ENCODE results near the gene MCRS1. TPM values are rescaled to one million over a fixed set of nuclear protein-coding genes. Genes with fewer than 3 reads are reported as not detected.

MCRS1 gene
- total RNA-seq, 2 donors from 2014 or later: 46.6 TPM

DNA sequence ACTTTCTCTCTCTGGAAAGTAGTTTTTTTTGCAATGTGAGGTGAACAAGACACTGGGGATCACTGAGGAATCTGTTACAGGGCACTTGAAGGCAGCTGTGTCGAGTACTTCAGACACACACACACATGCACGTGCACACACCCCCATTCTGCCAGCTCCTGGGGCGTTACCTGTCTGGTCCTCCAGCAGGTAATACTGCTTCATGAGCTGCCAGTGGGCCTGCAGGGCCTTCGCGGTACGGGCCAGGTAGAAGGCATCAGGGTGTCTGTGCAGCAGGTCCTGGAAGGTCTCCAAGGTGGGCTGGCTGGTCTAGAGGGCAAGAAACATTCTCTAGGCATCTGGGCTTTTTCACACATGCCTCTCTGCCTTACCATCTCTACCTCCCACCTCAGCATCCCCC is 5.1 kb downstream of the MCRS1 start:
- Histone ChIP-seq H3K27ac (no peak overlapping the region), H3K9me3 (no peaks in the 10 kb centered on the region), H3K4me1 (ENCODE audit: control insufficient read depth in 1 of 2, low read depth in 2 of 2) (peaks cover 7 to 13% of the 10 kb centered on the region in 2 donors), H3K4me3 (no peak overlapping the region), H3K36me3 (peaks cover 64% of the 10 kb centered on the region), H3K27me3 (replicated peaks; ENCODE audit: insufficient read depth) (no peaks in the 10 kb centered on the region)
- ATAC-seq (ENCODE audit: insufficient number of reproducible peaks, low FRiP score, low read depth) (no peak), DNase-seq (ENCODE audit: low spot score) (no peak)
- TF ChIP-seq, protein P1, sequence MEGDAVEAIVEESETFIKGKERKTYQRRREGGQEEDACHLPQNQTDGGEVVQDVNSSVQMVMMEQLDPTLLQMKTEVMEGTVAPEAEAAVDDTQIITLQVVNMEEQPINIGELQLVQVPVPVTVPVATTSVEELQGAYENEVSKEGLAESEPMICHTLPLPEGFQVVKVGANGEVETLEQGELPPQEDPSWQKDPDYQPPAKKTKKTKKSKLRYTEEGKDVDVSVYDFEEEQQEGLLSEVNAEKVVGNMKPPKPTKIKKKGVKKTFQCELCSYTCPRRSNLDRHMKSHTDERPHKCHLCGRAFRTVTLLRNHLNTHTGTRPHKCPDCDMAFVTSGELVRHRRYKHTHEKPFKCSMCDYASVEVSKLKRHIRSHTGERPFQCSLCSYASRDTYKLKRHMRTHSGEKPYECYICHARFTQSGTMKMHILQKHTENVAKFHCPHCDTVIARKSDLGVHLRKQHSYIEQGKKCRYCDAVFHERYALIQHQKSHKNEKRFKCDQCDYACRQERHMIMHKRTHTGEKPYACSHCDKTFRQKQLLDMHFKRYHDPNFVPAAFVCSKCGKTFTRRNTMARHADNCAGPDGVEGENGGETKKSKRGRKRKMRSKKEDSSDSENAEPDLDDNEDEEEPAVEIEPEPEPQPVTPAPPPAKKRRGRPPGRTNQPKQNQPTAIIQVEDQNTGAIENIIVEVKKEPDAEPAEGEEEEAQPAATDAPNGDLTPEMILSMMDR (IDR thresholded peaks at IDR 0.05): no peak

- DNase-seq (ENCODE audit: low spot score): no peak
- TF ChIP-seq, protein P1 (IDR thresholded peaks at IDR 0.05): no peak
- H3K9me3 ChIP-seq: no peaks in the 10 kb centered on the region
- no peak for ATAC-seq (ENCODE audit: insufficient number of reproducible peaks, low FRiP score, low read depth)
- no peaks in the 10 kb centered on the region for H3K27me3 ChIP-seq (replicated peaks; ENCODE audit: insufficient read depth)
- H3K4me3 ChIP-seq: no peak overlapping the region
- H3K36me3 ChIP-seq: peaks cover 70% of the 10 kb centered on the region
- no peak overlapping the region for H3K27ac ChIP-seq
- peaks cover 6 to 11% of the 10 kb centered on the region in 2 donors for H3K4me1 ChIP-seq (ENCODE audit: control insufficient read depth in 1 of 2, low read depth in 2 of 2)
Observed at GRCh38 chr12:49562233-49562632, 5.7 kb downstream of the MCRS1 start.

- Histone ChIP-seq H3K4me3 (no peak overlapping the region), H3K9me3 (no peaks in the 10 kb centered on the region), H3K36me3 (peaks cover 76% of the 10 kb centered on the region), H3K4me1 (ENCODE audit: control insufficient read depth in 1 of 2, low read depth in 2 of 2) (no peaks in the 10 kb centered on the region), H3K27ac (no peak overlapping the region), H3K27me3 (replicated peaks; ENCODE audit: insufficient read depth) (no peaks in the 10 kb centered on the region)
- ATAC-seq (ENCODE audit: insufficient number of reproducible peaks, low FRiP score, low read depth): no peak
- TF ChIP-seq, protein P1 (IDR thresholded peaks at IDR 0.05): no peak
- no peak for DNase-seq (ENCODE audit: low spot score)
Observed at GRCh38 chr12:49560695-49561094, 7.2 kb downstream of the MCRS1 start.

DNA sequence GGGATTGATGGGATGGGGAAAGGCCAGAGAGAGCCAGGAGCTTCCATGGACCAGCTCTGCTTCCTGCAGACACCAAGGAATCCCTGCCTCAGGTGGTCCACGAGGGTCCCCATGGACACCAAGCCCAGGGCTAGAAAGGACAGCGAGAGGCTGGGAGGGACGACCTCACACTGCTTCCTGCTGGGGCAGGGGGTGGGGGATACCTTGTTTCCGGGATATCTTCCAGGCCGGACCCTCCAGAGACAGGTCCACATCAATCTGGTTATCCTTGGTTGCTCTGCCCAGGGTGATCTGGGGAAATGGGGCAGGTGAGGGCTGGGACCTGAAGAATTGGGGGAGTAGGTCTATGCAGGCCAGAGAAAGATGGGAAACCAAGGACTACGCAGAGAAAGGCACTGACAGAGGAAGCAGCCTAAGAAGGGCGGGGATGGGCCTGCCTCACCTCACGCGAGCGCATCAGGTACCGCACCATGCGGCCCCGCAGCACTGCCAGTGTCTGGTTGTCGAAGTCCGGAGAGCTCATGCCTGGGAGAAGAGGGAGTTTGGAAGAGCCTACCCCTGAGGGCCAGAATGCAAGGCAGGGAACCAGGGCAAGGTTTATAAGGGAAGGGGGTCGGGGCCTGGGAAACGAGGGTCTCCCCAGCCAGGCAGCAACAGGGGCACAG is 8.8 kb downstream of the MCRS1 start:
- Histone ChIP-seq H3K36me3 (peaks cover 71% of the 10 kb centered on the region), H3K4me1 (ENCODE audit: control insufficient read depth in 1 of 2, low read depth in 2 of 2) (no peaks in the 10 kb centered on the region), H3K27me3 (replicated peaks; ENCODE audit: insufficient read depth) (no peaks in the 10 kb centered on the region), H3K9me3 (no peaks in the 10 kb centered on the region), H3K27ac (no peak overlapping the region), H3K4me3 (no peak overlapping the region)
- TF ChIP-seq, protein P1 (IDR thresholded peaks at IDR 0.05): no peak
- DNase-seq (ENCODE audit: low spot score) (no peak), ATAC-seq (ENCODE audit: insufficient number of reproducible peaks, low FRiP score, low read depth) (no peak)

DNA sequence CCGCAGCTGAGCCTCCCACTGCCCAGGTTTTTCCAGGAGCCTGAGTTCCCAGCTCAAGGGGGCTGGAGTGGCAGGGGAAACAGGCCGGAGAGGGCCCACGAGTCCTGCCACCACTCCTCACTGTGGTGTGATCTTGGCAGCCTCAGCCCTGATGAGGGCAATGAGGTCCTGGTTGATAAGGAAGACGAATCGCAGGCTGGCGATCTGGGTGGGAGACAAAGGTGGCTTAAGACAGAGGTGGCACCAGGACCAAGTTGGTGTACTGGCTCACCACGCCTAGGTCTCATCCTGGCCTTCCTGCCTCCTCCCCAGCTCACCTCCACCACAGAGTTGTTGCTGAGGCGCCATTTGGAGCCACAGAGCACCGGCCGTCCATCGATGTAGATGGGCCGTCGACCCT is 9.4 kb downstream of the MCRS1 start:
- peaks cover 65% of the 10 kb centered on the region for H3K36me3 ChIP-seq
- ATAC-seq (ENCODE audit: insufficient number of reproducible peaks, low FRiP score, low read depth): no peak

More for the DNA sequence above, 9.4 kb downstream of the MCRS1 start:
- no peak overlapping the region for H3K27ac ChIP-seq
- no peak overlapping the region for H3K4me3 ChIP-seq
- H3K4me1 ChIP-seq (ENCODE audit: control insufficient read depth in 1 of 2, low read depth in 2 of 2): no peaks in the 10 kb centered on the region
- H3K27me3 ChIP-seq (replicated peaks; ENCODE audit: insufficient read depth): no peaks in the 10 kb centered on the region
- no peaks in the 10 kb centered on the region for H3K9me3 ChIP-seq
- DNase-seq (ENCODE audit: low spot score): no peak
- TF ChIP-seq, protein P1 (IDR thresholded peaks at IDR 0.05): no peak
